ENCODE results near the gene VPS54. TPM values are rescaled to one million over a fixed set of nuclear protein-coding genes. Genes with fewer than 3 reads are reported as not detected.
"Not testable (repeated sequence)": the region's sequence is repeated elsewhere in the genome, so short reads cannot be mapped to it uniquely, and the experiment has no call there.

VPS54 gene
- total RNA-seq, 1 experiment from 2014 or later, result 12.4 TPM

DNA sequence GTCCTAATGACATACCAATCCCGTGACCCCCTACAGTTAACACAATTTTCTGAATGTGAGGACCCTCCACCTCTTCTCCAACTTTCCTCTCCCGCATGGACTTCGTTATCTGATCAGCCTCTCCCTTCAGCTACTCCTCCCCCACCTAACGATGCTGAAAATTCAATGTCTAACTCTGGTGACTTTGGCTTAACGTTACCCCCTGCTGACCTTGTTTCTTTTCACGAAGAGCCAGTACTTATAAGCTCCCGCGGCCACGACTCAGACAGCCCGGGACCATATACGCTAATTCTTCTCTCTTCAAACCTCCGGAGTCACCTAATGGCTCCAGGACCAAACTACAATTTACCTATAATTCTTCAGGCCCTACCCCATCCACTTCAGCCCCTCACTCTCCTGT lies 29.2 kb downstream of the VPS54 start:
- DNase-seq (ENCODE audit: low read depth, low spot score) (no peak), ATAC-seq (no peak)
- no peak overlapping the region for H3K4me3 ChIP-seq (replicated peaks in 1 of 2; ENCODE audit: low read depth in 1 of 2, low read length in 2 of 2)
- no peaks in the 10 kb centered on the region for H3K36me3 ChIP-seq (ENCODE audit: control insufficient read depth in 1 of 2, insufficient read depth in 2 of 2, low read length in 2 of 2)
- no TSS peak for BruUV-seq (replicated peaks)
- H3K9me3 ChIP-seq (ENCODE audit: control insufficient read depth in 1 of 2, insufficient read depth in 1 of 2, low read depth in 1 of 2, low read length in 2 of 2), result no peaks in the 10 kb centered on the region; a peak in 1 of 4 replicates
- H3K9me2 ChIP-seq (ENCODE audit: insufficient read depth), result no peaks in the 10 kb centered on the region
- no peaks in the 10 kb centered on the region; a peak in 1 of 4 replicates for H3K4me1 ChIP-seq (ENCODE audit: control insufficient read depth in 1 of 2, insufficient read depth in 2 of 2, low read length in 2 of 2)
- intact Hi-C loops (cut with micrococcal nuclease), result no loop called here
- ChIA-PET RAD21 (ENCODE audit: low non-redundant PET in 1 of 2, low total read pairs in 2 of 2, uncharacterized antibody in 2 of 2, unreplicated experiment in 2 of 2) (no interaction called here), CTCF (no interaction called here), POLR2A (no interaction called here)
- H3K9ac ChIP-seq (ENCODE audit: low read length), result no peak overlapping the region
- H3K27me3 ChIP-seq (ENCODE audit: insufficient read depth, low read length), result no peaks in the 10 kb centered on the region
- H3K27ac ChIP-seq (ENCODE audit: low read depth, low read length), result no peak overlapping the region
- H4K20me1 ChIP-seq (ENCODE audit: insufficient read depth), result no peaks in the 10 kb centered on the region
- no peak overlapping the region for H2AFZ ChIP-seq (ENCODE audit: low read depth, low read length, poor library complexity, severe bottlenecking)
- TF ChIP-seq RAD21 (IDR thresholded peaks at IDR 0.05; ENCODE audit: low read depth) (no peak), SRF (IDR thresholded peaks at IDR 0.05; ENCODE audit: low read depth) (no peak), JUND (IDR thresholded peaks at IDR 0.05) (no peak), ZBTB33 (IDR thresholded peaks at IDR 0.05; ENCODE audit: extremely low read depth, insufficient replicate concordance, low read length) (no peak), ZNF274 (IDR thresholded peaks at IDR 0.05; ENCODE audit: low read depth, low read length) (no peak), EGR1 (IDR thresholded peaks at IDR 0.05; ENCODE audit: low read depth) (no peak), EZH2 (IDR thresholded peaks at IDR 0.05) (no peak), POLR2A (IDR thresholded peaks at IDR 0.05; ENCODE audit: borderline replicate concordance, extremely low read depth, insufficient read depth, insufficient read length) (no peak), FOSL1 (IDR thresholded peaks at IDR 0.05; ENCODE audit: low read depth) (no peak), ZFX (IDR thresholded peaks at IDR 0.05) (no peak)
- TF ChIP-seq, protein P1, sequence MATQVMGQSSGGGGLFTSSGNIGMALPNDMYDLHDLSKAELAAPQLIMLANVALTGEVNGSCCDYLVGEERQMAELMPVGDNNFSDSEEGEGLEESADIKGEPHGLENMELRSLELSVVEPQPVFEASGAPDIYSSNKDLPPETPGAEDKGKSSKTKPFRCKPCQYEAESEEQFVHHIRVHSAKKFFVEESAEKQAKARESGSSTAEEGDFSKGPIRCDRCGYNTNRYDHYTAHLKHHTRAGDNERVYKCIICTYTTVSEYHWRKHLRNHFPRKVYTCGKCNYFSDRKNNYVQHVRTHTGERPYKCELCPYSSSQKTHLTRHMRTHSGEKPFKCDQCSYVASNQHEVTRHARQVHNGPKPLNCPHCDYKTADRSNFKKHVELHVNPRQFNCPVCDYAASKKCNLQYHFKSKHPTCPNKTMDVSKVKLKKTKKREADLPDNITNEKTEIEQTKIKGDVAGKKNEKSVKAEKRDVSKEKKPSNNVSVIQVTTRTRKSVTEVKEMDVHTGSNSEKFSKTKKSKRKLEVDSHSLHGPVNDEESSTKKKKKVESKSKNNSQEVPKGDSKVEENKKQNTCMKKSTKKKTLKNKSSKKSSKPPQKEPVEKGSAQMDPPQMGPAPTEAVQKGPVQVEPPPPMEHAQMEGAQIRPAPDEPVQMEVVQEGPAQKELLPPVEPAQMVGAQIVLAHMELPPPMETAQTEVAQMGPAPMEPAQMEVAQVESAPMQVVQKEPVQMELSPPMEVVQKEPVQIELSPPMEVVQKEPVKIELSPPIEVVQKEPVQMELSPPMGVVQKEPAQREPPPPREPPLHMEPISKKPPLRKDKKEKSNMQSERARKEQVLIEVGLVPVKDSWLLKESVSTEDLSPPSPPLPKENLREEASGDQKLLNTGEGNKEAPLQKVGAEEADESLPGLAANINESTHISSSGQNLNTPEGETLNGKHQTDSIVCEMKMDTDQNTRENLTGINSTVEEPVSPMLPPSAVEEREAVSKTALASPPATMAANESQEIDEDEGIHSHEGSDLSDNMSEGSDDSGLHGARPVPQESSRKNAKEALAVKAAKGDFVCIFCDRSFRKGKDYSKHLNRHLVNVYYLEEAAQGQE (IDR thresholded peaks at IDR 0.05; ENCODE audit: low read depth), result no peak
- no peak overlapping the region for H3K4me2 ChIP-seq (ENCODE audit: low read length)
- no peaks in the 10 kb centered on the region for H3K79me2 ChIP-seq (ENCODE audit: insufficient read depth, low read length)

- POLR2A ChIA-PET; H3K9me2 ChIP-seq (ENCODE audit: insufficient read depth); DNase-seq (ENCODE audit: low read depth, low spot score); BruUV-seq (replicated peaks); H3K4me2 ChIP-seq (ENCODE audit: low read length); H3K9me3 ChIP-seq (ENCODE audit: control insufficient read depth in 1 of 2, insufficient read depth in 1 of 2, low read depth in 1 of 2, low read length in 2 of 2); H3K9ac ChIP-seq (ENCODE audit: low read length); CTCF ChIA-PET; H3K79me2 ChIP-seq (ENCODE audit: insufficient read depth, low read length); ATAC-seq; H2AFZ ChIP-seq (ENCODE audit: low read depth, low read length, poor library complexity, severe bottlenecking); H3K4me3 ChIP-seq (replicated peaks in 1 of 2; ENCODE audit: low read depth in 1 of 2, low read length in 2 of 2); H3K27me3 ChIP-seq (ENCODE audit: insufficient read depth, low read length); H3K27ac ChIP-seq (ENCODE audit: low read depth, low read length); H3K36me3 ChIP-seq (ENCODE audit: control insufficient read depth in 1 of 2, insufficient read depth in 2 of 2, low read length in 2 of 2); H4K20me1 ChIP-seq (ENCODE audit: insufficient read depth); intact Hi-C loops (cut with micrococcal nuclease); H3K4me1 ChIP-seq (ENCODE audit: control insufficient read depth in 1 of 2, insufficient read depth in 2 of 2, low read length in 2 of 2); RAD21 ChIA-PET (ENCODE audit: low non-redundant PET in 1 of 2, low total read pairs in 2 of 2, uncharacterized antibody in 2 of 2, unreplicated experiment in 2 of 2): not testable (repeated sequence)
These were observed 30.3 kb downstream of the VPS54 start for GRCh38 chr2:63988842-63989436.
